ENCODE data around the gene ASL. TPM values are rescaled to one million over a fixed set of nuclear protein-coding genes. Genes with fewer than 3 reads are reported as not detected.
"Not testable (repeated sequence)": the region's sequence is repeated elsewhere in the genome, so short reads cannot be mapped to it uniquely, and the experiment has no call there.

The ASL gene
- total RNA-seq, 1 donor from 2014 or later = 37.9 TPM

DNA sequence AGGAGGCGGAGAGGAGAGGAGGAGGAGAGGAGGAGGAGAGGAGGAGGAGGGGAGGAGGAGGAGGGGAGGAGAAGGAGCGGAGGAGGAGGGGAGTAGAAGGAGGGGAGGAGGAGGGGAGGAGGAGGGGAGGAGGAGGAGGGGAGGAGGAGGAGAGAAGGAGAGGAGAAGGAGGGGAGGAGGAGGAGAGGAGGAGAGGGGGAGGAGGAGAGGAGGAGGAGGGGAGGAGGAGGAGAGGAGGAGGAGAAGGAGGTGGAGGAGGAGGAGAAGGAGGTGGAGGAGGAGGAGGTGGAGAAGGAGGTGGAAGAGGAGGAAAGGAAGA, 23.6 kb downstream of the ASL start:
- H3K36me3 ChIP-seq (ENCODE audit: control insufficient read depth, insufficient read depth, low read length) = no peaks in the 10 kb centered on the region
- no peak for DNase-seq (ENCODE audit: low read depth)
- FAIRE-seq = no peak
- TF ChIP-seq CTCF (IDR thresholded peaks at IDR 0.05; ENCODE audit: insufficient read depth, low read length, severe bottlenecking) = no peak
- no peak overlapping the region for H3K4me3 ChIP-seq (ENCODE audit: low read depth, low read length)
- H3K27me3 ChIP-seq (ENCODE audit: control insufficient read depth, insufficient read depth, low read length) = no peaks in the 10 kb centered on the region

- no peak for TF ChIP-seq CTCF (IDR thresholded peaks at IDR 0.05; ENCODE audit: insufficient read depth, low read length, severe bottlenecking)
- peak overlapping the region; percentile 39 for H3K4me3 ChIP-seq (ENCODE audit: low read depth, low read length)
- H3K27me3 ChIP-seq (ENCODE audit: control insufficient read depth, insufficient read depth, low read length) = no peaks in the 10 kb centered on the region
- H3K36me3 ChIP-seq (ENCODE audit: control insufficient read depth, insufficient read depth, low read length) = no peaks in the 10 kb centered on the region
- FAIRE-seq (no peak), DNase-seq (ENCODE audit: low read depth) (peak; percentile 90)
Measured at GRCh38 chr7:66099551-66100407, 24.2 kb downstream of the ASL start.

DNA sequence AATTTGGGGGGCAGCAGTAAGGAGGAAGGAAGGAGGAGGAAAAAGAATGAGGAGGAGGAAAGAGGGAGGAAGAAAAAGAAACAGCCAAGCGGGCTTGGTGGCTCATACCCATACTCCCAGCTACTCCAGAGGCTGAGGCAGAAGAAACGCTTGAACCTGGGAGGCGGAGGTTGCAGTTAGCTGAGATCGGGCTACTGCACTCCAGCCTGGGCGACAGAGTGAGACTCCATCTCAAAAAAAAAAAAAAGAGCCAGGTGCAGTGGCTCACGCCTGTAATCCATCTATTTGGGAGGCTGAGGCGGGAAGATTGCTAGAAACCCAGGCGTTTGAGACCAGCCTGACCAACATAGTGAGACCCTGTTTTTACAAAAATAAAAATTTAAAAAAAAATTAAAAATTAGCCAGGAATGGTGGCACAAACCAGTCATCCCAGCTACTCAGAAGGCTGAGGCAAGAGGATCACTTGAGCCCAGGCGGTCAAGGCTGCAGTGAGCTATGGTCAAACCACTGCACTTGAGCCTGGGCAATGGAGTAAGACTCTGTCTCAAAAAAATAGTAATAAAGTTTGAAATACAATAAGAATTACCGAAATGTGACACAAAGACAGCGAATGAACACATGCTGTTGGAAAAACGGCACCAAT, 24.9 kb downstream of the ASL start:
- no peaks in the 10 kb centered on the region for H3K36me3 ChIP-seq (ENCODE audit: control insufficient read depth, insufficient read depth, low read length)
- no peaks in the 10 kb centered on the region for H3K27me3 ChIP-seq (ENCODE audit: control insufficient read depth, insufficient read depth, low read length)
- H3K4me3 ChIP-seq (ENCODE audit: low read depth, low read length) = peak overlapping the region; percentile 39
- no peak for TF ChIP-seq CTCF (IDR thresholded peaks at IDR 0.05; ENCODE audit: insufficient read depth, low read length, severe bottlenecking)
- DNase-seq (ENCODE audit: low read depth) (no peak), FAIRE-seq (no peak)

DNA sequence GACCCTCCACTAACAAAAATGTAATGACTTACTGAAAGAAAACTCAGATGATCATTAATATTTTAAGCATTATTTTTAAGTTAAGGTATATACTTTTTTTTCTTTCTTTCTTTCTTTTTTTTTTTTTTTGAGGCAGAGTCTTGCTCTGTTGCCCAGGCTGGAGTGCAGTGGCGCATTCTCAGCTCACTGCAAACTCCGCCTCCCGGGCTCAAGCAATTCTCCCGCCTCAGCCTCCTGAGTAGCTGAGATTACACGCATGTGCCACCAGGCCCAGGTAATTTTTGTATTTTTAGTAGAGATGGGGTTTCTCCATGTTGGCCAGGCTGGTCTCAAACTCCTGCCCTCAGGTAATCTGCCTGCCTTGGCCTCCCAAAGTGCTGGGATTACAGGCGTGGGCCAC, 26.5 kb downstream of the ASL start:
- H3K36me3 ChIP-seq (ENCODE audit: control insufficient read depth, insufficient read depth, low read length); DNase-seq (ENCODE audit: low read depth); H3K27me3 ChIP-seq (ENCODE audit: control insufficient read depth, insufficient read depth, low read length); H3K4me3 ChIP-seq (ENCODE audit: low read depth, low read length); FAIRE-seq: not testable (repeated sequence)

GRCh38 chr7:66103994-66104393, 28.4 kb downstream of the ASL start:
- DNase-seq (ENCODE audit: low read depth) = peak; percentile 80
- FAIRE-seq; H3K27me3 ChIP-seq (ENCODE audit: control insufficient read depth, insufficient read depth, low read length); H3K4me3 ChIP-seq (ENCODE audit: low read depth, low read length); H3K36me3 ChIP-seq (ENCODE audit: control insufficient read depth, insufficient read depth, low read length): not testable (repeated sequence)

- Histone ChIP-seq H3K4me3 (ENCODE audit: low read depth, low read length) (no peak overlapping the region), H3K36me3 (ENCODE audit: control insufficient read depth, insufficient read depth, low read length) (no peaks in the 10 kb centered on the region), H3K27me3 (ENCODE audit: control insufficient read depth, insufficient read depth, low read length) (no peaks in the 10 kb centered on the region)
- no peak for FAIRE-seq
- DNase-seq (ENCODE audit: low read depth) = no peak
- TF ChIP-seq CTCF (IDR thresholded peaks at IDR 0.05; ENCODE audit: insufficient read depth, low read length, severe bottlenecking) = no peak
Measured at GRCh38 chr7:66105263-66105748, 29.7 kb downstream of the ASL start.

- H3K36me3 ChIP-seq (ENCODE audit: control insufficient read depth, insufficient read depth, low read length); FAIRE-seq; H3K27me3 ChIP-seq (ENCODE audit: control insufficient read depth, insufficient read depth, low read length); DNase-seq (ENCODE audit: low read depth); H3K4me3 ChIP-seq (ENCODE audit: low read depth, low read length): not testable (repeated sequence)
Measured at GRCh38 chr7:66108410-66108809, 32.8 kb downstream of the ASL start.
